Occipital lobe (tissue), 2 donors: ENCODE results near the gene PSMA7. TPM values are rescaled to one million over a fixed set of nuclear protein-coding genes. Genes with fewer than 3 reads are reported as not detected.
"Not testable (repeated sequence)": the region's sequence is repeated elsewhere in the genome, so short reads cannot be mapped to it uniquely, and the experiment has no call there.

Experiments
- DNase-seq: peaks from one replicate; lab custom pipeline; 2025; lab: John Stamatoyannopoulos, UW
- total RNA-seq: library from RNA; depleted of rRNA; stranded (reverse); fragments of >200 nt; gene quantifications from one replicate; pipeline ENCODE4 v1.2.3, GENCODE V29; 2014

PSMA7 gene
- total RNA-seq, 1 donor from 2014 or later, result 107 TPM

GRCh38 chr20:62155428-62156253, 12.4 kb upstream of the PSMA7 start:
- no peak for DNase-seq

- no peak for DNase-seq
Observed at GRCh38 chr20:62151835-62152364, 8.7 kb upstream of the PSMA7 start.

GRCh38 chr20:62151225-62151624, 8.0 kb upstream of the PSMA7 start:
- no peak for DNase-seq

GRCh38 chr20:62150310-62150575, 7.0 kb upstream of the PSMA7 start:
- DNase-seq, result no peak

- no peak for DNase-seq
Observed at GRCh38 chr20:62149532-62150309, 6.5 kb upstream of the PSMA7 start.

GRCh38 chr20:62148908-62149314, 5.7 kb upstream of the PSMA7 start:
- DNase-seq, result no peak

GRCh38 chr20:62148383-62148782, 5.2 kb upstream of the PSMA7 start:
- not testable (repeated sequence) for DNase-seq

GRCh38 chr20:62147528-62147927, 4.3 kb upstream of the PSMA7 start:
- DNase-seq, result no peak

- no peak for DNase-seq
Observed at GRCh38 chr20:62147125-62147524, 3.9 kb upstream of the PSMA7 start.

GRCh38 chr20:62146019-62146755, 3.0 kb upstream of the PSMA7 start:
- no peak for DNase-seq

- no peak for DNase-seq
Observed at GRCh38 chr20:62145688-62146018, 2.5 kb upstream of the PSMA7 start.

- DNase-seq, result no peak
Observed at GRCh38 chr20:62143957-62144825, 997 bp upstream of the PSMA7 start.

- DNase-seq, result no peak
Observed at GRCh38 chr20:62142252-62143080, 728 bp downstream of the PSMA7 start.

- no peak for DNase-seq
Observed at GRCh38 chr20:62141397-62142251, 1.6 kb downstream of the PSMA7 start.

- no peak for DNase-seq
Observed at GRCh38 chr20:62141043-62141396, 2.2 kb downstream of the PSMA7 start.

GRCh38 chr20:62139636-62140035, 3.6 kb downstream of the PSMA7 start:
- no peak for DNase-seq

- DNase-seq, result no peak
Observed at GRCh38 chr20:62138912-62139311, 4.3 kb downstream of the PSMA7 start.

- no peak for DNase-seq
Observed at GRCh38 chr20:62138204-62138543, 5.0 kb downstream of the PSMA7 start.

GRCh38 chr20:62137478-62138203, 5.6 kb downstream of the PSMA7 start:
- DNase-seq, result no peak
